Measurements from ENCODE around the gene SLC38A10.

GRCh38 chr17:81200201-81200600 is 94.9 kb downstream of the SLC38A10 start:
- no peak for TF ChIP-seq CTCF (IDR thresholded peaks at IDR 0.05)
- TF ChIP-seq POLR2AphosphoS5 (IDR thresholded peaks at IDR 0.05), result no peak
- no peak for TF ChIP-seq POLR2A (IDR thresholded peaks at IDR 0.05)
- TF ChIP-seq EP300 (IDR thresholded peaks at IDR 0.05), result no peak
